ENCODE data around the gene GHDC. TPM values are rescaled to one million over a fixed set of nuclear protein-coding genes. Genes with fewer than 3 reads are reported as not detected.

The GHDC gene
- total and polyA plus RNA-seq, 2 of the 13 experiments (the other 11 are each of a cell fraction or from before 2014, with no cell fraction given) = 15.4 to 22.5 TPM

GRCh38 chr17:42153919-42154742 is 40.2 kb downstream of the GHDC start (continued):
- TF ChIP-seq ZNF263 (CRISPR knock-in tag; IDR thresholded peaks at IDR 0.05) = peak; percentile 87
- 0 out of 2 replicates have a peak, but pooled peaks have one; percentile 10 for TF ChIP-seq MAF1 (CRISPR knock-in tag; IDR thresholded peaks at IDR 0.05; ENCODE audit: borderline replicate concordance)
- TF ChIP-seq ZNF746 (CRISPR knock-in tag; IDR thresholded peaks at IDR 0.05) = 0 out of 2 replicates have a peak, but pooled peaks have one; percentile 4
- no peak for TF ChIP-seq ZNF749 (CRISPR knock-in tag; IDR thresholded peaks at IDR 0.05; ENCODE audit: borderline replicate concordance)
- 0 out of 2 replicates have a peak, but pooled peaks have one; percentile 33 for TF ChIP-seq THAP11 (CRISPR knock-in tag; IDR thresholded peaks at IDR 0.05)
- TF ChIP-seq, protein P1, sequence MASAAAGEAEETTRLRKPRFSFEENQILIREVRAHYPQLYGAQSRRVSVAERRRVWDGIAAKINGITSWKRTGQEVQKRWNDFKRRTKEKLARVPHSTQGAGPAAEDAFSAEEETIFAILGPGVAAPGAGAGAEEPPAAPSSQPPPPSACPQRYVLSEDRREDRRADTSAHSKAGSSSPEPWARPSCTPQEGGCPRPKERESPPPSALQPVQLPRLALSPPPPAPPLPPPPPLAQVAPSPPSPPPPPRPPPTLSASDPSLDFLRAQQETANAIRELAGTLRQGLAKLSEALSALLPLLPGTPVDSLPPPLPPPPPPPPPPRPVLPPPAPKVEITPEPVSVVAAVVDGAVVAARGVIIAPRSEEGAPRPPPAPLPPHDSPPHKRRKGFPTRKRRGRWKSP (CRISPR knock-in tag; IDR thresholded peaks at IDR 0.05) = 0 out of 2 replicates have a peak, but pooled peaks have one; percentile 30
- no peak for TF ChIP-seq CREB1 (IDR thresholded peaks at IDR 0.05)
- no peak for TF ChIP-seq CREB1 (CRISPR knock-in tag; IDR thresholded peaks at IDR 0.05)
- no peak for TF ChIP-seq GTF2F1 (IDR thresholded peaks at IDR 0.05; ENCODE audit: low read length)
- TF ChIP-seq BHLHE40 (IDR thresholded peaks at IDR 0.05; ENCODE audit: low read length) = peak; percentile 89
- TF ChIP-seq MAFF (IDR thresholded peaks at IDR 0.05; ENCODE audit: low read depth, low read length) = peak; percentile 38; the same call in 1 of the 2 replicates
- TF ChIP-seq, protein P2, sequence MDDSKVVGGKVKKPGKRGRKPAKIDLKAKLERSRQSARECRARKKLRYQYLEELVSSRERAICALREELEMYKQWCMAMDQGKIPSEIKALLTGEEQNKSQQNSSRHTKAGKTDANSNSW (CRISPR knock-in tag; IDR thresholded peaks at IDR 0.05; ENCODE audit: borderline replicate concordance) = peak; percentile 25; the same call in 1 of the 2 replicates
- TF ChIP-seq AKAP8 (CRISPR knock-in tag; IDR thresholded peaks at IDR 0.05) = 0 out of 2 replicates have a peak, but pooled peaks have one; percentile 43
- 0 out of 2 replicates have a peak, but pooled peaks have one; percentile 17 for TF ChIP-seq GLI4 (CRISPR knock-in tag; IDR thresholded peaks at IDR 0.05; ENCODE audit: borderline replicate concordance)
- TF ChIP-seq ZNF775 (CRISPR knock-in tag; IDR thresholded peaks at IDR 0.05; ENCODE audit: borderline replicate concordance) = no peak
- peak; percentile 88; the same call in 1 of the 2 replicates for TF ChIP-seq ZNF576 (CRISPR knock-in tag; IDR thresholded peaks at IDR 0.05)
- TF ChIP-seq, protein P3, sequence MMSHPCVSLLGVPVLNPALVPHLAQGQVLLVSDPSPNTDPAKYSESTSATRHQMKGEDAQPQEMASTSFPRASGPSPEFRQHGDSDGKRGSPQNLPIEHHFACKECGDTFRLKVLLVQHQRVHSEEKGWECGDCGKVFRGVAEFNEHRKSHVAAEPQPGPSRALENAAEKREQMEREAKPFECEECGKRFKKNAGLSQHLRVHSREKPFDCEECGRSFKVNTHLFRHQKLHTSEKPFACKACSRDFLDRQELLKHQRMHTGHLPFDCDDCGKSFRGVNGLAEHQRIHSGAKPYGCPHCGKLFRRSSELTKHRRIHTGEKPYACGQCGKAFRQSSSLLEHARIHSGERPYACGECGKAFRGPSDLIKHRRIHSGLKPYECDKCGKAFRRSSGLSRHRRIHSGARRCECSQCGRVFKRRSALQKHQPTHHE (CRISPR knock-in tag; IDR thresholded peaks at IDR 0.05; ENCODE audit: borderline replicate concordance) = peak; percentile 5; the same call in 1 of the 2 replicates
- TF ChIP-seq, protein P4, sequence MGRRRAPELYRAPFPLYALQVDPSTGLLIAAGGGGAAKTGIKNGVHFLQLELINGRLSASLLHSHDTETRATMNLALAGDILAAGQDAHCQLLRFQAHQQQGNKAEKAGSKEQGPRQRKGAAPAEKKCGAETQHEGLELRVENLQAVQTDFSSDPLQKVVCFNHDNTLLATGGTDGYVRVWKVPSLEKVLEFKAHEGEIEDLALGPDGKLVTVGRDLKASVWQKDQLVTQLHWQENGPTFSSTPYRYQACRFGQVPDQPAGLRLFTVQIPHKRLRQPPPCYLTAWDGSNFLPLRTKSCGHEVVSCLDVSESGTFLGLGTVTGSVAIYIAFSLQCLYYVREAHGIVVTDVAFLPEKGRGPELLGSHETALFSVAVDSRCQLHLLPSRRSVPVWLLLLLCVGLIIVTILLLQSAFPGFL (CRISPR knock-in tag; IDR thresholded peaks at IDR 0.05) = no peak
- peak; percentile 1; the same call in 1 of the 2 replicates for TF ChIP-seq USF2 (IDR thresholded peaks at IDR 0.05; ENCODE audit: low read depth, low read length)
- no peak for TF ChIP-seq USF2 (CRISPR knock-in tag; IDR thresholded peaks at IDR 0.05; ENCODE audit: borderline replicate concordance)
